Mammary epithelial cell (primary cell): ENCODE data around the gene PPP1R26.

ENCODE experiments used
- CTCF ChIP-seq, 2 donors: IDR thresholded peaks in 1 of 2; conservative IDR thresholded peaks in 1 of 2; 2 replicates each; pipeline ENCODE4 v1.5.1; 2011 to 2012; ENCODE audit warnings: inconsistent platforms in 2 of 2, low read length in 2 of 2, mild to moderate bottlenecking in 2 of 2, control low read depth in 1 of 2, low read depth in 1 of 2; ENCODE audit not compliant: insufficient read depth in 1 of 2; ENCODE audit errors: extremely low read depth in 1 of 2
- EZH2 ChIP-seq: IDR thresholded peaks from 2 replicates; pipeline ENCODE4 v1.6.1; 2012; ENCODE audit warnings: low read length, inconsistent platforms, borderline replicate concordance

DNA sequence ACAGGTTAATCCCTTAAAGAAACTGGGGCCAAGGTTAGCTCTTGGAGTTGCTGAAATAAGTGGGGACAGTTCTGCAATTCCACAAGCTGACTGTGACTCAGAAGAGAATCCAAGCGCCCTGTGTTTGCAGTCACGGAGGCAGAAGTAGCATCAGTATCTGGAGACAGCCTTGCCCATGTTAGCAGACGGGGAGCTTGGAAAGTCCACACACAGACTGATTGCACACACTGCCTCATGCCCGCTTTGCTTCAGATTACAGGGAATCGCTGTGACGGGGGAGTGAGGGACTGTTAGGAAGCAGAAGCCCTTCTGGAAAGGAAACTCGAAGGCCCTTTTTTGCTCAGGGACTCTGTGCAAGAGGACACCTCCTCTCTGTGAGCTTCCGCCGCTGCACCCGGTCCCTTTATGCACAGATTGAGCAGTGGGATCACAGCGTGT lies 30.9 kb upstream of the PPP1R26 start:
- TF ChIP-seq CTCF (conservative IDR thresholded peaks at IDR 0.05 in 1 of 2, IDR thresholded peaks at IDR 0.05 in 1 of 2; ENCODE audit: extremely low read depth in 1 of 2, insufficient read depth in 1 of 2, low read depth in 1 of 2, low read length in 2 of 2), result no peak
- TF ChIP-seq EZH2, result no peak
